ENCODE measurements around the gene MLANA.
A peak's percentile ranks its signal among the peaks of the same experiment; 100 is the strongest.

MLANA gene

DNA sequence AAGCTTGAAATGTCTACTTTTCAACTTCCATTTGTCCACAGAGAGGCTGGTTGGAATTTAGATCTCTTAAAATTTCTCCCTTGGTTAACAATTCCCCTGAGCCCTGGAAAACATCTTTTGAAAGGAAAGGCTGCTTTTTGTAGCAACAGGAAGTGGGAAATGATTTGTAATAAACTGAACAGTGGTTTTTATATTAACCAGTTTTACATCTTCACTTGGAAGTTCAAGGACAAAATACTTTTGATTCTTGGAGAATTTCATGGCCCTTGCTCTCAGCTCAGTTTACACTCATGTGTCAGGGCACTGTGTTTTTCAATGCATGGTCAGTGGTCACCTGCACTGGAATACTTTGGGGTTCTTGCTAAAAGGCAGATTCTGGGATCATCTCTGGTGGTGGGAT is 9.9 kb downstream of the MLANA start:
- no peak for DNase-seq (ENCODE audit: low spot score)

GRCh38 chr9:5902377-5902776 is 11.7 kb downstream of the MLANA start:
- no peak for DNase-seq (ENCODE audit: low spot score)

- DNase-seq (ENCODE audit: low spot score): no peak
Measured at GRCh38 chr9:5908918-5909317, 18.2 kb downstream of the MLANA start.

GRCh38 chr9:5909976-5910375 is 19.3 kb downstream of the MLANA start:
- peak; percentile 56 for DNase-seq (ENCODE audit: low spot score)

DNA sequence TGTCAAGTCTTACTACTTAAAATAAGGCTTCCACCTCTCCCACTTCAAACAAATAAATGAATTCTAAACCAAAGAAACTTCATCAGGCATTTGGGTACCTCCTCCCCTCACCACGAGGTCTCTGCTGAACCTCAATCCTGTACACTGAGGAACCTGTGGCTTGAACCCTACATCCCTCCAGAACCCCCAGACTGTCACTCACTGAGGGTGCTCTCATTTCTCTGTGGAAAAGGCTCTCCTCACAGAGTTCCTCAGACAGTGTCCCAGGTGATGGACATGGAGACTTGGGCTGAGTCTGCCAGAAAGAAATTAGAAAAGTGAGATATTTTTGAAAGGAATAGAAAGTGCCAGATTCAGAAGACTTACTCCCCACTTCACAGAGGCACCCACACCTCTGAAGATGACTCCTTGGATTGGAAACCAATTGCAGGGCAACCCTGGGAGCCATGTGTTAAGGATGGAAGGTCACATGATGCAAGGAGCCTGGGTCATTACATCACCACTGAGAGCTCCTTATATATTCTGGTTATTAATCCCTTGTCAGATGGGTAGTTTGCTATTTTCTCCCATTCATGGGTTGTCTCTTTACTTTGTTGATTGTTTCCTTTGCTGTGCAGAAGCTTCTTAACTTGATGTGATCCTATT is 19.8 kb downstream of the MLANA start:
- DNase-seq (ENCODE audit: low spot score): no peak

- DNase-seq (ENCODE audit: low spot score): no peak
Measured at GRCh38 chr9:5915438-5915837, 24.7 kb downstream of the MLANA start.

DNA sequence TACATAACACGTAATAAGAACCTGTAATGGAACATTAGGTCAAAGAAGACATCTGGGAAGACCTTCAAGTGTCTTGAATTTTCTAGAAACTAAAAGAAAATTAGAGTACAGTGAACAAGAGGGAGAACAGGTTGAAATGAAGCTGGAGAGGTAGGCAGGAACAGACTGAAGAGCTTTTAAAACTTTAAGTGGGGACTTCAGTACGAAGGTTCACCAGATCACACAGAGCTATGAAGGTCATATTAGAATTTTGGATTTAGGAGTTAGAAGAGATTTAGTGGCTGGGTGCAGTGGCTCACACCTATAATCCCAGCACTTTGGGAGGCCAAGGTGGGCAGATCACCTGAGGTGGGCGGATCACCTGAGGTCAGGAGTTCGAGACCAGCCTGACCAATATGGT is 26.6 kb downstream of the MLANA start:
- DNase-seq (ENCODE audit: low spot score): no peak

DNA sequence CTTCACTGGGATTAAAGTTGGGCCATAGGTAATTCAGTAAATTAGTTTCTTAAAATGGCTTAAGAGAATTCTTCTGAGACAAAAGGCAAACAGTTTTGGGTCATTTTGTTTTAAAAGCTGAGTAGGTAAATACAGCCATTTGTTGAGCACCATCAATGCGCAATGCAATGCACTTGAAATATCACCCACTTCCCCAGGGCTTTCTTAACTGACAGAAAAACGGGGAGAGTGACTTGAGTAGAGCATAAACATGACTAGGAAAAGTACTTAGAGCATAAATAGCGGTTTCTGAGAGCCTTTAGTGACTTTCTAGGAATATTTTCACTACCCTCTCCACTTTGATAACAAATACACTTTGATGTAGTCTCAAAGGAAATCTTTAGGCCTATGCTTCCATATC is 27.2 kb downstream of the MLANA start:
- DNase-seq (ENCODE audit: low spot score): no peak

DNA sequence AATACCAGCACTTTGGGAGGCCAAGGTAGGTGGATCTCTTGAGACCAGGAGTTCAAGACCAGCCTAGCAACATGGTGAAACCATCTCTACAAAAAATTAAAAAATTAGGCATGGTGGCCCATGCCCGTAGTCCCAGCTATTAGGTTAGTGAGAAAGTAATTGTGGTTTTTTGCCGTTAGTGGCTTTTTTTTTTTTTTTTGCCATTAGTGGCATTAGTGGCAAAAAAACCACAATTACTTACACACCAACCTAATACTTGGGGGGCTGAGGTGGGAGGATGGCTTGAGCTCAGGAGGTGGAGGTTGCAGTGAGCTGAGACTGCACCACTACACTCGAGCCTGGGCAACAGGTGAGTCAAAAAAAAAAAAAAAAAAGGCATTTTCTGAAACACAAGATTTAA is 27.8 kb downstream of the MLANA start:
- DNase-seq (ENCODE audit: low spot score): no peak

GRCh38 chr9:5920860-5921328 is 30.2 kb downstream of the MLANA start:
- no peak for DNase-seq (ENCODE audit: low spot score)

GRCh38 chr9:5922192-5922591 is 31.5 kb downstream of the MLANA start:
- DNase-seq (ENCODE audit: low spot score): no peak

DNA sequence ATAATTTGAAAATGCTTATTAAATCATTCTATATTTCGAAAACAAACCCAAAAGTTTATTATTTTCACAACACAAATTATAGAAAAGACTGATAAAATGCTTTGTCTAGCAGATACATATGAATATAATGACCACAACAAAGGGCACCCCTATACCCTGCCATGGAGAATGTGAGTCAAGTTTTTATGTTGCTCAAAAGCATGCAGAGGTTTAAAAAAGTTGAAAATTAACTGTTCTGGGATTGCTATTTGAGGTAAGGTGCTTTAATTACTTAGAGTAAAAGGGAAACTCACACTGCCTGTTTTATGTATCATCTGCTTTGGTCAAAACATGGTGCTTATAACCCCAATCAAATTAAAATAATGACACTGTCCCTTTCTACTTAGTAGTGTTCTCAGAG is 41.0 kb downstream of the MLANA start:
- DNase-seq (ENCODE audit: low spot score): no peak

DNA sequence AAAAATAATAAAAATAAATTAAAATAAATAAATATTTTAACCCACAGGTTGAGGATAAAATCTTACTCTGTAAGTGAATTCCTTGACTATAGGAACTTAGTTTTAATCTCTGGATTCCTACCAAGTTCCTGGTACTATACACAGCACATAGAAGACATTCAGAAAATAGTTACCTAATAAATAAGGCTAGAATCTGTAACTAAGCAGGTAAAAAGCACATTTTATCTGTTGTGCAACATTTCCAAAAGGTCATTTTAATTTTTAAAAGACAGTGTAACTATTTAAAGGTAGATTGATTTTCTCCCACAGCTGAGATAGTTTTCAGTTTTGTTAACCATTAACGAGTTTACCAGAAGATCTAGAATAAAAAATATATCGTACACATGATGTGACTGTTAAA is 47.8 kb downstream of the MLANA start:
- DNase-seq (ENCODE audit: low spot score): no peak

DNA sequence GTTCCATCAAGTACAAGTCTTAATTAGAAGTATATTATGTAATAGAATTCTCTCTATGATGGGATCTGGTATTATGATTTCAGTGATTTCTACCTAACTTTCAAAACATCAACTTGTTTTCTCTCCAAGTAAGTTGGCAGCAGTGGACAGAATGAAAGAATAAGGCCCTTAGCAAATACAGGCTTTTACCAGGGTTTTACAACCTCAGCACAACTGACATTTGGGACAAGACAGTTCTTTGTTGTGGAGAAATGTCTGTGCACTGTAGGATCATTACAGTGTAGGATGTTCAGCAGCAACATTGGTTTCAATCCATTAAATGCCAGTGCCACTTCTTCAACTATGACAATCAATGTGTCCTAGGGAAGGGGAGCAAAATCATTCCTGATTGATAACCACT is 48.8 kb downstream of the MLANA start:
- DNase-seq (ENCODE audit: low spot score): no peak

DNA sequence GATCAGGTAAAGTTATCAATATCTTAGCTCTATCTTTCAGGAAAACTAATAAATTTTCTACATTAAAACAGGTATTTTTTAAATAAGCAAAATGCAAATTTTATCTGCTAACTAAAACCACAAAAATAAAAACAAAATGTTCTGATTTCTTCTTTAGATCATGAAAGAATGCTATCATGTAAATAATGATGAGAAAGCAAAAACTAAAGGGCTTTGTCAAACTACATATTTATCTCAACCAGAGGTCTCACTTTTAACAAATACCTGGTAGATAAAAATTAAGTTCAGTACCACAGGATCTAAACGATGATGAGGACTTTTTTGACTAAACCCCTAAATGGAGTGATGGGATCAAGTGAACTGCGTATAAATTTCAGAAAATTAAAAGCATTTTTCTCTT is 50.5 kb downstream of the MLANA start:
- DNase-seq (ENCODE audit: low spot score): no peak

GRCh38 chr9:5945112-5945511 is 54.4 kb downstream of the MLANA start:
- no peak for DNase-seq (ENCODE audit: low spot score)

- no peak for DNase-seq (ENCODE audit: low spot score)
Measured at GRCh38 chr9:5947912-5948311, 57.2 kb downstream of the MLANA start.

GRCh38 chr9:5949103-5949699 is 58.5 kb downstream of the MLANA start:
- no peak for DNase-seq (ENCODE audit: low spot score)

DNA sequence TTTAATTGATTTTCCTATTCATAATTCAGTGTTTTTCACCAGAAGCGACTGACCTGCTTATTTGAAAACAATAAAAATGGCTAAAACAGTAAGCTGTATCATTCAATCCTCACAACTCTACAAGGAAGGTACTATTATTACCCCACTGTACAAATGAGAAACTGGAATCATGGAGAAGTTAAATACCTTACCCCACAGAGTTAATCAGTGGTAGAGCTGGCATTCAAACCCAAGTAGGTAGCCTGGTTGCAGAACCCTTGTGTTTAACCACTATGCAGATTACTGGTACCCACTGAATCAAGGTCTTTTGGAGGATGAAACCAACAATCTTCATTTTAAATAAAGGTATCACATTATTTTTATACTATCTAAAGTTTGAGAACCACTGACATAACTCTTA is 59.6 kb downstream of the MLANA start:
- no peak for DNase-seq (ENCODE audit: low spot score)

DNA sequence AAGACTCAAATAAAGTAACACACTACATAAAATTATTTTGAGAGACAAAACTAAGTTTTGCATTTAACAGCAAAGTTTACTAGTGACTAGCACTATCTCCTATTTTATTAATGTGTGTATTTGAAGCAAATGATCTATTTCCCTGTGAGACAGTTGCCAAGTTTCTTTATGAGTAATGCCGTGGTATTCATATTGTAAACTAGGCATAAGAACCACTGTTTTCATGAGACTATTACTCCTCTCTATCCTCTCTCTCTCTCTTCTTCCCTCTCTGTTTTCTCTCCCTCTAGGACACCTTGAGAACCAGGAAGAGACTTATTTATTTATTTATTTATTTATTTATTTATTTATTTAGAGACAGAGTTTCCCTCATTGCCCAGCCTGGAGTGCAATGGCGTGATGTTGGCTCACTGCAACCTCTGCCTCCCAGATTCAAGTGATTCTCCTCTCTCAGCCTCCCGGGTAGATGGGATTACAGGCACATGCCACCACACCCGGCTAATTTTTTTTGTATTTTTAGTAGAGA is 61.1 kb downstream of the MLANA start:
- no peak for DNase-seq (ENCODE audit: low spot score)

- no peak for DNase-seq (ENCODE audit: low spot score)
Measured at GRCh38 chr9:5953743-5954707, 63.3 kb downstream of the MLANA start.

DNA sequence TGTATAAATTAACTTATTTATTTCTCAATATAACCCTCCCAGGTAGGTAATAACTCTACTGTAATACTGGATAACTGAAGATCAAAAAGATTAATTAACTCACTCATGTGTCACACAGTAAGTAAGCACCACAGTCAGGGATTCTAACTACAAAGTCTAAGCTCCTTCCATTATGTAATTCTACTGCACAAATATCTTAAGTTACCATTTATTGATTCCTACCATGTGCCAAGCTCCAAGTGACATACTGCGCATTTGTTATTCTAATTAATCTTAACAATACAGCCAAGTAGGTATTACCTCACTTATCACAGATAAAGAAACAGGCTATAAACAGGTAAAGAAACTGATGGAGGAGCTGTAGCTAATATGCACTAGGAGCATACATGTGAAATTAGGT is 66.5 kb downstream of the MLANA start:
- DNase-seq (ENCODE audit: low spot score): no peak

- no peak for DNase-seq (ENCODE audit: low spot score)
Measured at GRCh38 chr9:5958273-5958672, 67.6 kb downstream of the MLANA start.

Measured in RKO (cell line).